ENCODE results near the gene FBLN2.

DNA sequence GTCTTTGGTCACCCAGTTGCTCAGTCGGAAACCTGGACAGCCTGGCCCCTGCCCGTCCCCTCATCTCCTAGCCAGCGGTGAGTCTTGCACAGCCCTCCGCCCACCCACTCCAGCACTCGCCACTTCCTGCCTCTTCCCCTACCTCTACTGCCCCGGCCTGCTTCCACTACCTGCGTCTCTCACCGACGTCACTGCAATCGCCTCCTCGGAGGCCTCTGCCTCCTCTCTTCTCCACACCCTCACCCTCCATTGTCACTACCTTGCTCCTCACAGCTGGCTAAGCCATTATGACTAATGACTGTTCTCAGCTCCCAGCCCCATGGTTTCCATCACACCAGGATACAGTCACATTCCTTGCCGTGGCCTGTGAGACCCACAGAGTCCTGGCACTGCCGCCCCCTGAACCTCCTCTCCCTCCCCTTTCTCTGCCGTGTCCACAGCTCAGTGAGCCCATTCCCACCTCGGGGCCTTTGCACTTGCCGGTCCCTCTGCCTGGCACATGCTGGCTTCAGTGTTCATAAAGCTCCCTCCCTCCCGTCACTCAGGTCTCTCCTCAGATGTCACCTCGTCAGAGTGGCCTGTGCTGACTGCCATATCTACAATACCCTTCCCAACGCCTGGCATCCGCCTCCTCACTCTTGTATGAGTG lies 104.8 kb downstream of the FBLN2 start:
- TF ChIP-seq, protein P1, sequence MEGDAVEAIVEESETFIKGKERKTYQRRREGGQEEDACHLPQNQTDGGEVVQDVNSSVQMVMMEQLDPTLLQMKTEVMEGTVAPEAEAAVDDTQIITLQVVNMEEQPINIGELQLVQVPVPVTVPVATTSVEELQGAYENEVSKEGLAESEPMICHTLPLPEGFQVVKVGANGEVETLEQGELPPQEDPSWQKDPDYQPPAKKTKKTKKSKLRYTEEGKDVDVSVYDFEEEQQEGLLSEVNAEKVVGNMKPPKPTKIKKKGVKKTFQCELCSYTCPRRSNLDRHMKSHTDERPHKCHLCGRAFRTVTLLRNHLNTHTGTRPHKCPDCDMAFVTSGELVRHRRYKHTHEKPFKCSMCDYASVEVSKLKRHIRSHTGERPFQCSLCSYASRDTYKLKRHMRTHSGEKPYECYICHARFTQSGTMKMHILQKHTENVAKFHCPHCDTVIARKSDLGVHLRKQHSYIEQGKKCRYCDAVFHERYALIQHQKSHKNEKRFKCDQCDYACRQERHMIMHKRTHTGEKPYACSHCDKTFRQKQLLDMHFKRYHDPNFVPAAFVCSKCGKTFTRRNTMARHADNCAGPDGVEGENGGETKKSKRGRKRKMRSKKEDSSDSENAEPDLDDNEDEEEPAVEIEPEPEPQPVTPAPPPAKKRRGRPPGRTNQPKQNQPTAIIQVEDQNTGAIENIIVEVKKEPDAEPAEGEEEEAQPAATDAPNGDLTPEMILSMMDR (IDR thresholded peaks at IDR 0.05) = no peak
- no peak for TF ChIP-seq POLR2AphosphoS5 (IDR thresholded peaks at IDR 0.05; ENCODE audit: insufficient read depth in 1 of 2, low read depth in 1 of 2)

Measured in vagina (tissue), 2 donors.